Adrenal gland (tissue), 12 donors: ENCODE results near the gene OR1B1. TPM values are rescaled to one million over a fixed set of nuclear protein-coding genes. Genes with fewer than 3 reads are reported as not detected.
"Not testable (repeated sequence)": the region's sequence is repeated elsewhere in the genome, so short reads cannot be mapped to it uniquely, and the experiment has no call there.

Source experiments
- DNase-seq, 7 donors: peaks; one replicate each; pipeline ENCODE4 v3.0.0-alpha.2; 2019 to 2020
- H3K27ac ChIP-seq, 5 donors: fragments of 200-600 bp; sonication (generic) in 4 of 5; 1 replicate in 3 of 5; 2 replicates in 2 of 5; pipeline versions ENCODE4 v1.5.1 to v1.8.0; 2016 to 2020; ENCODE audit warnings: mild to moderate bottlenecking in 1 of 5
- H3K27me3 ChIP-seq: fragments of 200-600 bp; 2 replicates; pipeline ENCODE4 v1.8.0; 2021
- H3K36me3 ChIP-seq, 2 donors: fragments of 200-600 bp; replicated peaks in 1 of 2; 1 replicate in 1 of 2; 2 replicates in 1 of 2; pipeline versions ENCODE4 v1.5.1 to v1.8.0; 2018 to 2022
- H3K4me1 ChIP-seq, 2 donors: fragments of 200-600 bp; replicated peaks in 1 of 2; 1 replicate in 1 of 2; 2 replicates in 1 of 2; pipeline versions ENCODE4 v1.5.1 to v1.8.0; 2018 to 2021
- H3K4me3 ChIP-seq, 4 donors: fragments of 200-600 bp; sonication (generic) in 3 of 4; one replicate each; pipeline ENCODE4 v1.5.1; 2016 to 2018
- H3K9me3 ChIP-seq, 3 donors: fragments of 200-600 bp; sonication (generic) in 1 of 3; replicated peaks in 1 of 3; 1 replicate in 2 of 3; 2 replicates in 1 of 3; pipeline versions ENCODE4 v1.5.1 to v1.8.0; 2016 to 2021
- CTCF ChIP-seq, 6 experiments: fragments of 450-650 bp in 4 of 6; fragments of 200-600 bp in 2 of 6; sonication (generic) in 1 of 6; IDR thresholded peaks; 1 replicate in 5 of 6; 2 replicates in 1 of 6; pipeline versions ENCODE4 v1.5.1 to v1.8.0; 2016 to 2021; ENCODE audit warnings: antibody characterized with exemption in 6 of 6, mild to moderate bottlenecking in 2 of 6, moderate library complexity in 1 of 6
- POLR2A ChIP-seq, 2 donors: fragments of 450-650 bp; IDR thresholded peaks; one replicate each; pipeline ENCODE4 v1.6.1; 2017; ENCODE audit warnings: antibody characterized with exemption in 2 of 2, mild to moderate bottlenecking in 2 of 2, moderate library complexity in 1 of 2
- WGBS, 4 donors: extraction: QIAGEN DNeasy Blood & Tissue Kit in 2 of 4; methylation state at CpG; one replicate each; pipeline versions ENCODE4 v1.1.5 to v1.1.7; 2013 to 2017; 5-methylcytosine and 5-hydroxymethylcytosine counted together
- intact Hi-C, 2 donors: fragments of 100-400 bp; cut with DNase I; formaldehyde crosslinking; loops; one replicate each; pipeline versions ENCODE4 v1.14.1 to v1.15.0; 2022 to 2023
- polyA plus RNA-seq, 3 donors: library from polyadenylated mRNA; stranded (reverse); fragments of 200-250 nt in 2 of 3; fragments of 350-450 nt in 1 of 3; fragmentation: Illumina TruSeq in 1 of 3; extraction: RNeasy Lipid Tissue Mini Kit (QIAGEN cat#74804) in 1 of 3; gene quantifications; one replicate each; pipeline ENCODE4 v1.2.3, GENCODE V29; 2013 to 2014
- total RNA-seq, 9 donors: library from RNA; depleted of rRNA in 4 of 9; stranded (reverse); fragments of >200 nt in 4 of 9; fragments of 120-200 nt in 1 of 9; fragmentation: NEBNext Ultra II Directional in 1 of 9; extraction: Animal tissue kit (Norgen Biotek cat#: 25700) in 1 of 9; gene quantifications; one replicate each; pipeline versions ENCODE4 v1.1.0 to v1.2.4, GENCODE V29; 2013 to 2023
- donor health status: healthy with polysubstance abuse.
- donor health status: Bipolar disorder and iron deficiency.
- donor health status: DM: yes; HTN: yes; CAD: no.
- donor health status: DM: no; HTN: no; CAD: no.
- donor health status: DM: no; HTN: no; CAD: no.
- donor health status: DM: yes; HTN: yes; CAD: no.

The OR1B1 gene
- total and polyA plus RNA-seq, 12 donors: not detected

- H3K9me3 ChIP-seq: no peaks in the 10 kb centered on the region
- intact Hi-C loops: no loop called here
- H3K36me3 ChIP-seq: no peaks in the 10 kb centered on the region
- 83 to 100% (median 91%) methylated on average over 1 of the region's 1 CpG for WGBS, 4 donors
- no peak for DNase-seq
- H3K4me3 ChIP-seq: no peak within 1 kb of the TSS
- no peaks in the 10 kb centered on the region for H3K27me3 ChIP-seq
- TF ChIP-seq POLR2A (IDR thresholded peaks at IDR 0.05): no peak
- TF ChIP-seq CTCF (IDR thresholded peaks at IDR 0.05): no peak
- no peak within 1 kb of the TSS for H3K27ac ChIP-seq
- no peaks in the 10 kb centered on the region for H3K4me1 ChIP-seq
Observed at GRCh38 chr9:122614362-122614761, 43.1 kb downstream of the OR1B1 start, which contains the start of gene OR1Q1. TSS of gene OR1Q1 (plus strand) at chr9:122614738. CDS start at chr9:122614738, 0 bp downstream.

- no peak overlapping the region for H3K4me3 ChIP-seq
- no peaks in the 10 kb centered on the region for H3K9me3 ChIP-seq
- TF ChIP-seq CTCF (IDR thresholded peaks at IDR 0.05): no peak
- TF ChIP-seq POLR2A (IDR thresholded peaks at IDR 0.05): no peak
- intact Hi-C loops: no loop called here
- no peak overlapping the region for H3K27ac ChIP-seq
- H3K27me3 ChIP-seq: no peaks in the 10 kb centered on the region
- no peaks in the 10 kb centered on the region for H3K4me1 ChIP-seq
- DNase-seq: no peak
- H3K36me3 ChIP-seq: no peaks in the 10 kb centered on the region
- 64 to 68% (median 65%) methylated on average over 4 of the region's 4 CpGs for WGBS, 4 donors
Observed at GRCh38 chr9:122609804-122610203, 47.6 kb downstream of the OR1B1 start.

- 60 to 89% (median 78%) methylated on average over 1 of the region's 1 CpG for WGBS, 4 donors
- Histone ChIP-seq H3K36me3 (no peaks in the 10 kb centered on the region), H3K9me3 (no peaks in the 10 kb centered on the region), H3K4me1 (no peaks in the 10 kb centered on the region), H3K4me3 (no peak overlapping the region), H3K27me3 (no peaks in the 10 kb centered on the region), H3K27ac (no peak overlapping the region)
- no peak for TF ChIP-seq CTCF (IDR thresholded peaks at IDR 0.05)
- TF ChIP-seq POLR2A (IDR thresholded peaks at IDR 0.05): no peak
- no peak for DNase-seq
- intact Hi-C loops: no loop called here
Observed at GRCh38 chr9:122606587-122606986, 50.8 kb downstream of the OR1B1 start.

- Histone ChIP-seq H3K4me3 (no peak overlapping the region), H3K9me3 (no peaks in the 10 kb centered on the region), H3K27me3 (no peaks in the 10 kb centered on the region), H3K4me1 (no peaks in the 10 kb centered on the region), H3K27ac (no peak overlapping the region), H3K36me3 (no peaks in the 10 kb centered on the region)
- no peak for TF ChIP-seq CTCF (IDR thresholded peaks at IDR 0.05)
- no peak for TF ChIP-seq POLR2A (IDR thresholded peaks at IDR 0.05)
- no peak for DNase-seq
- intact Hi-C loops: no loop called here
- WGBS, 4 donors: 35 to 67% (median 44%) methylated on average over 1 of the region's 1 CpG
Observed at GRCh38 chr9:122605691-122606090, 51.7 kb downstream of the OR1B1 start.

- 78 to 85% (median 83%) methylated on average over 8 of the region's 8 CpGs for WGBS, 4 donors
- not testable (repeated sequence) for H3K4me1 ChIP-seq
Observed at GRCh38 chr9:122583284-122583683, 74.1 kb downstream of the OR1B1 start, which contains the start of gene OR1L8. TSS of gene OR1L8 (minus strand) at chr9:122583384. CDS start at chr9:122568477, 14,907 bp downstream.

More at GRCh38 chr9:122583284-122583683, 74.1 kb downstream of the OR1B1 start, which contains the start of gene OR1L8:
- DNase-seq, intact Hi-C loops, H3K36me3 ChIP-seq, H3K9me3 ChIP-seq, H3K27me3 ChIP-seq, H3K27ac ChIP-seq, H3K4me3 ChIP-seq: not testable (repeated sequence)
